OCI-LY1 (cell line): ENCODE results near the gene MEGF8.

Experiments used
- EZH2 ChIP-seq: fragments of 200-600 bp; sonication (generic), shearing (Covaris generic); IDR thresholded peaks from 2 replicates; pipeline ENCODE4 v1.8.0; 2017; ENCODE audit warnings: borderline replicate concordance, mixed run types, mild to moderate bottlenecking, antibody characterized with exemption, low read length, moderate library complexity, mixed read lengths
- TF ChIP-seq, protein P1 (sequence below): fragments of 200-600 bp; sonication (generic), shearing (Covaris generic); IDR thresholded peaks from 2 replicates; pipeline ENCODE4 v1.5.1; 2017; ENCODE audit warnings: mild to moderate bottlenecking, antibody characterized with exemption, low read length, moderate library complexity, mixed read lengths

DNA sequence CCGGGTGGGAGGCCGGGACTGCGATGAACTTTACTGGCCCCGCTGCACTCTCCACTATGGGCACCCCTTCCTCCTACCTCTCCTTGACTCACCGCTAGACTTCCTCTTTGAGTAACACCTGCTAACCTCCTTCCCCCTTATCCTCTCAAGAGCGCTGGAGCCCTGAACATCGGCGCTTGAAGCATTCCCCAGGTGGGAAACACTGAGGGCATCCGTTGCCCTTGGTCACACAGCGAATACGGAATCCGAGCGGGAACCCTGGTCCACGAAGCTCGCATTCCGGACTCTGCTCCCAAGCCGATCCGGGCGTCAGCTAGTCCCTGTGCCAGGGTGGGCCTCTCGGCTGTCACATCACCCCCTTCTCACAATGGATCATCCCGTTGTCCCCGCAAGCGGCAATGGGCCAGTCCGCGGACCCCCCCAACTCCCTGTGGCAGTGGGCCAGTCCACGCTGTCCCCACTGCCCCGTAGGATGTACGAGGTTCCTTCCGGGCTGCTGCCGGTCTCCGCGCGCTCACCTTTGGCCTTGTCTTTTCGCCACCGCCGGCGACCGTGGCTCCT lies 97.5 kb downstream of the MEGF8 start:
- TF ChIP-seq, protein P1, sequence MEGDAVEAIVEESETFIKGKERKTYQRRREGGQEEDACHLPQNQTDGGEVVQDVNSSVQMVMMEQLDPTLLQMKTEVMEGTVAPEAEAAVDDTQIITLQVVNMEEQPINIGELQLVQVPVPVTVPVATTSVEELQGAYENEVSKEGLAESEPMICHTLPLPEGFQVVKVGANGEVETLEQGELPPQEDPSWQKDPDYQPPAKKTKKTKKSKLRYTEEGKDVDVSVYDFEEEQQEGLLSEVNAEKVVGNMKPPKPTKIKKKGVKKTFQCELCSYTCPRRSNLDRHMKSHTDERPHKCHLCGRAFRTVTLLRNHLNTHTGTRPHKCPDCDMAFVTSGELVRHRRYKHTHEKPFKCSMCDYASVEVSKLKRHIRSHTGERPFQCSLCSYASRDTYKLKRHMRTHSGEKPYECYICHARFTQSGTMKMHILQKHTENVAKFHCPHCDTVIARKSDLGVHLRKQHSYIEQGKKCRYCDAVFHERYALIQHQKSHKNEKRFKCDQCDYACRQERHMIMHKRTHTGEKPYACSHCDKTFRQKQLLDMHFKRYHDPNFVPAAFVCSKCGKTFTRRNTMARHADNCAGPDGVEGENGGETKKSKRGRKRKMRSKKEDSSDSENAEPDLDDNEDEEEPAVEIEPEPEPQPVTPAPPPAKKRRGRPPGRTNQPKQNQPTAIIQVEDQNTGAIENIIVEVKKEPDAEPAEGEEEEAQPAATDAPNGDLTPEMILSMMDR = 0 out of 2 replicates have a peak, but pooled peaks have one; percentile 7
- no peak for TF ChIP-seq EZH2
